Activated CD8-positive, alpha-beta memory T cell treated with anti-CD3 and anti-CD28 coated beads for 48 hours (primary cell): ENCODE results near the gene GABBR2.

Experiments used
- DNase-seq, 3 experiments: peaks; one replicate each; pipeline ENCODE4 v3.0.0-alpha.2; 2020; ENCODE audit warnings: low read depth in 2 of 3, low spot score in 2 of 3

The GABBR2 gene

DNA sequence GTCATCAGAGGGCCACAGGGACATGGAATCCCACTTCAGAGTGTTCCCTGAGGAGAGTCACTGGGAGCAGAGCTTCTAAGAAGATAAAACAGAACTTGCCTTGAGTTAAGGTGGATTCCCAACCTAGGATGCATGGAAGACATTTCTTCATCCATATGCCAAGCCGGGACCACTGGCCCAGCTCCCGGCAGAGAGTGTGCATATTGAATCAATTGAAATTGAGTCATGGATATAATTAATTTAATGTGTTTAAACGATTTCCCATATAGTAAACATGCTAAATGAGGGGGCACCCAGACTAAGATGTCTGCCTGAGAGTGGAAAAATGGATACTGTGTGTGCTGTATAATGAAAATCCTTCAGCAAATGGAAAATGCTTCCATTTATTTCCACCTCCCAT, 258.9 kb downstream of the GABBR2 start:
- no peak for DNase-seq

DNA sequence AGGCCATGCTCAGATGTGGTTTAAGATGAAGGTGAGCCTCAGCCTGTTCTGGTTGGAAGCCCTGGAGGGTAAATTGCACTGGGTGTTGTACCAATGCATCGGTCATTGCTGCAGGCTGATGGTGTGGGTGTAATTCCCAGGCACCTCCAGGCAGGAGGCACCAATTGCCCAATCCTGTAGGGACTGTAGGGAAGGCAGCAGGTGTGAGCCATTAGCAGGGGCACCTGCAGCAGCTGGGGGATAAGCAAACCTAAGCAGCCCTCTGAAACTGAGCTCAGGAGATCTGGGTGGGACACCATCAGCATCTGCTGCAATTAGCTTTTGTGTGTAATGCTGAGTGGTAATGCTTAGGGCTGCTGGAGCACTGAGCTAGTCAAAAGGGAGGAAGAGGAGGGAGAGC, 263.2 kb downstream of the GABBR2 start:
- no peak for DNase-seq

DNA sequence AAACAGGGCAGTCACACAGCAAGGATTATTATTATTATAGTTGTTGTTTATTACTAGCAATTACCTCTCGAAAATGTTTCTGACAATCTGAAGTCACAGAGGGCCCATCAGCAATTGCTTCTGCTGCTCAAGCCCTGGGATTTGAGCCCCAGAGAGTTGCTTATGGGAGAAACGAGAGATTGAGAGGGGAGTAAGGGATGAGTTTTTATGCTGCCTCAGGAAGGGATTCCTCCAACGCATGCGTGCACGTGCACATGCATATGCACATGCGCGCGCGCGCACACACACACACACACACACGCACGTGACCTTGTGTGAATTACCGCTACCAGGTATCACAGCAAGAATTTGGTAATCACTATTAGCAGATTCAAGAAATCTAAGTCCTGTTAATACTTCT, 264.1 kb downstream of the GABBR2 start:
- DNase-seq: no peak

DNA sequence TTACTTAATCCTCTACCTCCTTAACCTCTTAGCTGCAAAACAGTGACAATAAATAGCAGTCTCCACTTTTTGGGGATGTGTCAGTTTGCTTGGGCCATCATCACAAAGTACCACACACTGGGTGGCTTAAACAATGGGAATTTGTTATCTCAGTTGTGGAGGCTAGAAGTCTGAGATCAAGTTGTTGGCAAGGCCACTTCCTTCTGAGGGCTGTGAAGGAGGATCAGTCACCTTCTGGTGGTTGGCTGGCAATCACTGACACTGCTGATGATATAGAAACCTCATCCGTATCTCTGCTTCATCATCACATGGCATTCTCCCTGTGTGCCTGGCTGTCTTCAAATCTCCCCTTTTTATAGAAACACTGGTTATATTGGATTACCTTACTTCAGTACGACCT, 266.2 kb downstream of the GABBR2 start:
- DNase-seq: no peak

DNA sequence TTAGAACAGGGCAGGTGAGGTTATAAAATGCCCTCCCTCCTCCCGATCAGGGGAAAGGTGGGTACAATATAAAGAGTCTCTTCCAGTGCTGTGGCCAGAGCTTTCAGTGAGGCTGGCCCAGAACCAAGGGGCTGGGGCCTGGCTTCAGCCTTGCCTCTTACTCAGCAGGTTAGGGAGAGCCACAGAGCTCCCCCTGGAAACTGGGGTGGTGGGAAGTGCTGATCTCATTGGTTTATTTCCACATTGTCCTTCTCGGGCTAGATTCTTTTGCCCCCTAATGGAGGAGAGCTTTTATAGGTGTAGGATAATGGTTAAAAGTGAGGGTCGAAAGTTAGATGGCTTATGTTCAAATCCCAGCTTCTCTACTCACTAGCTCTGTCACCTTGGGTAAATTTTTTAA, 266.6 kb downstream of the GABBR2 start:
- no peak for DNase-seq

DNA sequence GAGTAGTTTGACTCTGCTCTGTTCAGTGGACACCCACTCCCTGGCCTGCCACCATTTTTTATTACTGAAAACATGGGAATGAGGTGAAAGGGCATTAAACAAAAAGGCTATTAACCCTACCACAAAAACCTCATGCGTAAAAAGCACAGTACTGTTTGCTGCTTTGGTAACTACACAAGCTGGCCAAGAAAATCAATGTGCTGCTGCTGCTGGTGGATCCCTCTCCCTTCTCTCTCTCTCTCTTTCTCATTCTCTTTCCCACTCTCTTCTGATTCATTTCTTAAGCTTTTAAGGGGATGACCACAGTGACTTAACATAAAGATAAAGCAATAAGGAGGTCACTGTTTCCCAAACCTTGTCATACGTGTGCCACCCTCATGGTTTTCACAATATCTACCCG, 270.1 kb downstream of the GABBR2 start:
- no peak for DNase-seq

DNA sequence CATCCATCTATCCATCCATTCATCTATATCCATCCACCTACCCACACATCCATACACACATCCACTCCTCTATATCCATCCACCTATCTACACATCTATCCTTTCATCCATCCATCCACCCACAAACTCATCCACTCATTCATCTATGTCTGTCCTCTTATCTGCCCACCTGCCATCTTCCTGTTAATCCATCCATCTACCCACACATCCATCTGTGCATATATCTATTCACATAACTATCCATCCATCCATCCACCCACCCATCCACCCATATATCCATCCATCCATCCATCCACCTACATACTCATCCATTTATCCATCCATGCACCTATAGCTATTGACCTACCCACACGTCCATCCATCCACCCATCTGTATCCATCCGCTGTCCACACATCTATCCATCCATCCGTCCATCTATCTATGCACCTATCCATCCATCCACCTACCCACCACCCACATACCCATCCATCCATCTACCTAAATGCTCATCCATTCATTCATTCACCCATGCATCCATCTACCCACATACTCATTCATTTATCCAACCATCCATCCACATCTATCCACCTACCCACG, 271.2 kb downstream of the GABBR2 start:
- no peak for DNase-seq

DNA sequence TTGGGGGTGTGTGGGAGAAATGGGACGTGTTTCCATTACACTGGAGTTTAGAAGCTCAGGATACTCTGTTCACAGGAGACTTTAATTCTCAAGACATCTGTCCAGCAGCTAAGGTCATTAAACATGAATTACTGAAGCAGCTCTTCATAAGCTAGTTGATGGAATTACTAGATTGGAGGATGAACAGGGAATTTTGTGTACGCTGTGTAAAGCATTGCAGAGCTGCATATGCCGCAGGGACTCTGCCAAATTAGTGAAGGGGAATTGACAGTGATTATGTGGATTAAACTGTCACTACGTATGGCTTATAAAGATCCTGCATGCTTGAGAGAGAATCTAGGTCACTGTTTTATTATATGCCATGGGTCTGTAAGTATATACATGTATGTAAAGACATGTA, 275.8 kb downstream of the GABBR2 start:
- no peak for DNase-seq

DNA sequence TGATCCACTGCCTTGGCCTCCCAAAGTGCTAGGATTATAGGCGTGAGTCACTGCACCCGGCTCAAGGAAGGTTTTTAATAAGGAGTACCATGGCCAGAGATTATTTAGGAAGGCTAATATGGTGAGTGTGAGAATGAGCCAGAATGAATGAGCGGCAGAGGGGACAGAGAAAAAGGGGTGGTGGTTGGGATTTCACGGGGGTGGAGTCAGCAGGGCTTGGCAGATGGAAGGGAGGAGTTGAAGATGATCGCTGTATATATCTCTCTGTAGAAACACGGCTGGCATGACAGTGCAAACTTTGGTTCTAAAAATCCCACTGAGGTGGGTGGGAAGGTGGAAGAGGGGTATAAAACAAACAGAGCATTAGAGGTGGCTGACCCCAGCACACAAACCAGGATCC, 276.6 kb downstream of the GABBR2 start:
- DNase-seq: no peak

DNA sequence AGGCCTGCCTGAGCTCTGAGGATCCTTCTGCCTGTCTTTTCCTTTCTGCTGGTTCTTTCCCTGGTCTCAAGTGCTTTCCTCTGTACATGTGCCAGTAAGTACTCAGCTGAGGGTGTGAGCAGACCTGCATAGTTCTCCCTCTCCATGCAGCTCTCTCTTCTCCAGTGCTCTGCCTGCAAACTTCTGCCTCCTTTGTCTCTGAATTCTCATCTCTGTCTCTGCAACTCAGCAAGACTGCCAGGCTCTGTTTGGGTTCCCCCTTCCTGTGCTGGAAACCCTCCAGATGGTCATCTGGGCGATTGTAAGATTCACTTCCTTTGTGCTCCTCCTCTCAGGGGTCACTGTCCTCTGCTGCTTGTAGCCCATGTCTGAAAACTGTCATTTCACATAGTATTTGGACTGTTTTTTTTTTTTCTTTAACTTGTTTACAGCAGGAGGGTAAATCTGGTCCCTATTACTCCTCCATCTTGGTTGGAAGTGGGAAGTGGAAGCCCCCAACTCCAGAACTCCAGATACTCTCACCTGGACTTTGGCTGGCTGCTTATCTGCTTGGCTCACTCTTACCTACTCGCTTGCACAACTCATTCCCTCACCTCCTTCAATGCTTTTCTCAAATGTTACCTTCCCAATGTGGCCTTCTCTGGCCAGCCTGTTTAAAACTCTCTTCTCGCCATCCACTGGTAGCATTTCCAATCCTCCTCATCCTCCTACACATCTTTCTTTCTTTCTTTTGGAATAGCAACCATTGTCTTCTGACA, 278.0 kb downstream of the GABBR2 start:
- no peak for DNase-seq

DNA sequence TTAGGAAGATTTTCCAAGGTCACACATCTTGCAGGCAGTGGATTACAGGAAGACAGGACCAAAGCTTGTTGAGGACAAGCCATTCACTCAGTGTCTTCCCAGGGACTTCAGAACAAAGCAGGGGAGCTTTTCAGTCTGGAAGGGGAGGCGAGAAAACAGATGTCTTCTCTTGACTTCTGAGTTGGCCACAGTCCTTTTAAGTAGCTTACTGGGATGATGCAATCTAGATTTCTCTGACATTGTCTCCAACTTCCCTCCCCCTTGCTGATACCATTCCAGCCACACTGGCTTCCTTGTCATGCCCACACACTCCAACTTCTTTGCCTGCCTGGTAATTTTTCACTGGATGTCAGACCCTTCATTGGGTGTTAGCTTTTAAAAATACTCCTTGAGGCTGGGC, 279.1 kb downstream of the GABBR2 start:
- no peak for DNase-seq

DNA sequence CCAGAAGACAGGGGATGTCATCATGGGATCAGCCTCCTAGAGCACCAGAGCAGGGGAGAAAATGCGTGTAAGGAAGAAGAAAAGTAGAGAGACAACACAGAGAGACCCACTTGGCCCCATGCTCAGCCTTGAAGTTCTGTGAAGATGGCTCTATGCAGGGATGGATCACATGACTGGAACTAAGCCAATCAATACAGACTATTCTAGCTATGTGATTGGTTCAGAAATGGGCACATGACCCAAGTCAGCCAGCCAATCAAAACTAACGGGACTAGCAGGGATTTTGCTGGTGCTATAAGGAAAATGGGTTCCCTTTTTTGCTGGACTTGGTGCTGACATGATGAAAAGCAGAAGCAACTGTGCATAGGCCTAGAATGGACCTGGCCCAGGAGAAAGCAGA, 280.3 kb downstream of the GABBR2 start:
- DNase-seq: no peak

DNA sequence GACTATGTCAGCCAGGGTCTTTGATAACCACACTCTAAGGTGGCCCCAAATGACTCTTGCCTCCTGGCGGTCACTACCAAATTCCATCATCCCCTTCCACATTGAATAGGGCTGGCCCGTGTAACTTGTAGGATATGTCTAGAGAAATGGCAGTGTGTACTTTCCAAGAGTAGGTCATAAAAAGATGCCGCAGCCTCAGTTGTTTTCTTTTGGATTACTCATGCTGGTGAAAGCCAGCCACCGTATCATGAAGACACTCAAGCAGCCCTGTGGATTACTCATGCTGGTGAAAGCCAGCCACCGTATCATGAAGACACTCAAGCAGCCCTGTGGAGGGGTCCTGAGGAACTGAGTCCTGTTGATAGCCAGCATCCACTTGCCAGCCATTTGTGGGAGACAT, 281.2 kb downstream of the GABBR2 start:
- DNase-seq: no peak

DNA sequence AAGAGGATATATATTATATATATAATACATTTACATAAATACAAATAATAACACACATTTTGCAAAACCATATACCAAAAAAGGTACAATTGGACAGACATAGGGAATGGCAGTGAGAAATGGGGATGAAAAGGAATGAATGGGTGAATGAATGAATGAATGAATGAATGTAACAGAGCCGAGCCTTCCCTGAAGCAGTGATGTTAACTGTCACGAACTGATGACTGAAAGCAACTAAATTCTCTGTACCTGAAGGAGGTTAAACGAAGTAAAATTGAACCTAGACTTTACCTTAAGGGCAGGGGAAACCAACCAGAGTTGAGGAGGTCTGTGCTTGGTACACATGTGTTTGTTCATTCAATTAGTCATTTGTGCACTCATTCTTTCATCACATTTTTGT, 283.7 kb downstream of the GABBR2 start:
- DNase-seq: no peak

DNA sequence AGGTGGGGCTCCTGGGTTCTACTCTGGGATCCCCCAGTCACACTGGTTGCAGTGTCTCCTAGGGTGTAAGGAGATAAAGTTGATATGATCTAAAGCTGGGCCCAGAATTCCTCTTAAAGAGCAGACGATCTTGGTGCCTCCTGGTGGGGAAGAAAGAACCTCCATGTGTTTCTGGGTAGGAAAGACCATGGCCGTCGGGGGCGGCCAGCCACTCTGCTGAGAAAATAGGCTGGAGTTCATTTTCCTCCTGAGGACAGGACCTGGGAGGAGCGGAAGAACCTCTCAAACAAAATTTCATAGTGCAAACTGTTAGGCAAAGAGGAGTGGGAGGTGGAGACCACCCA, 289.5 kb downstream of the GABBR2 start:
- no peak for DNase-seq

DNA sequence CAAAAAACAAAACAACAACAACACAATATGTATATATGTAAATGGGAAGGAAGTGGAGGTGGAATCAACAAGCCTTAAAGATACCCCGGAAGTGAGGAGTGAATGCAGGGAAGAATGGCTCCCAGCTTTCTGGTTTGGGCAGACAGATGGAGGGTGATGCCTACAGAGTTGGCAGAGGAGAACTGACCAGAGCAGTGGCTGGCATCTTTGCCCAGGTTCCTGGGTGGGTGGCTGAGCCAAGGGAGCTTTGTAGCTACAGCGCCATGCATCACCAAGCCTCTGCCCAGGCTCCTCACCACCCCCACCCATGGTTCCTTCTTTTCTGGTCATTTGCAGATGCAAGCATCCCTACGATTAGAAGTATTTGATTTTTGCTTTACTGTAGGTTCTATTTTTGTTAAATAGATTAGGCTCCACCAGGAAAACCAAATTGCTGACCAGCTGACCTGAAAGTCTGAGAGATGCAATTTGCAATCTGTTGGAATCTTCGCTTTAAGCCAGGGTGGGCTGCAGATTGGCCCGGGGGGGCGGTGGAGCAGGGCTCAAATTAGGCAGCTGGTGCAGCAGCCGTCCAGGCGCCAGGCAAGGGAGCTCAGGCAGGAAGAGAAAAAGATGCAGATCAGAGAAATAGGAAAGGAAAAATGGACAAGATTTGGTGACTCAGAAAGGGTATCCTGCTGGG, 290.0 kb downstream of the GABBR2 start:
- no peak for DNase-seq

DNA sequence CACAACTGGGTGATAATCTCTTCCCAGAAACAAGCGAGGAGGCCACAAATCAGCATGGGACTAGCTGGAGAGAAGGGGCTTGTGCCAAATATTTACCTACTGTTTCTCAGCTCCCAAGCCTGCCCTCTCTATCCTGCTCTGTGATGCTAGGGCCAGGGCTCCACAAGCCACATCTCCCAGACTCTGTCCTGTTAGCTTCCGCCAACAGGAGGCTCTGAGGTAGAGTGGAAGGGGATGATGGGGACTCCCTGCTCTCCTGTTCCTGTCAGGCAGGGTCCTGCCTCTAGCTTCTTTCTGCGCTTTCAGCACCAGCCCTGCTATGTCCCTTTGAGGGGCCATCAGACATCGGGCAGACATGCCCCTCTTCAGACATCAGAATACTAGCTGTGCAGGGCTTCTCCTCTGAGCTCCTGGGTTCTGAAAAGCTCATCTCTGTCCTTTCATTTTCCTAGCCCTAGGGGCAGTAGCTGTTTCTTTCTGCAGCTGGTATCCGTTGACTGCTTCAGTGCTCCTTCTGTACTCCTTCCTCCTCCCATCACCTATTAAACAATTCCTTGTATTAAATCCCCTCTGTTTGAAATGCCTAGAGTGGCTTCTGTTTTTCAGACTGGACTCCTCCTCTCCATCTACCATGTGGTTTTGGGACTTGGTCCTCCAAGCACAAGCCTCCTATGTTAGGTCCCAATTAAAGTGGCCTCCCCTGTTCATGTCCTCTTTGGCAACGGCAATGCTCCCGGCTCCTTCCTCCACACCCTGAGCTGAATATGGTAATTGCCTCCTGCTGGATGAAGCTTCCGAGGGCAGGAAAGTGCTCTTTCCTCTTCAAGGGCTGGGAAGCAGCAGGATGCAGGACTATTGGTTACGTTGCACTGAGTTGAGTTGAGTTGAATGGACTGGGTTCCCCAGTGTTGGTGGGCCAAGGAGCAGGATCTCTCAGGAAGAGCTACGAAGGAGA, 292.2 kb downstream of the GABBR2 start:
- DNase-seq: no peak

DNA sequence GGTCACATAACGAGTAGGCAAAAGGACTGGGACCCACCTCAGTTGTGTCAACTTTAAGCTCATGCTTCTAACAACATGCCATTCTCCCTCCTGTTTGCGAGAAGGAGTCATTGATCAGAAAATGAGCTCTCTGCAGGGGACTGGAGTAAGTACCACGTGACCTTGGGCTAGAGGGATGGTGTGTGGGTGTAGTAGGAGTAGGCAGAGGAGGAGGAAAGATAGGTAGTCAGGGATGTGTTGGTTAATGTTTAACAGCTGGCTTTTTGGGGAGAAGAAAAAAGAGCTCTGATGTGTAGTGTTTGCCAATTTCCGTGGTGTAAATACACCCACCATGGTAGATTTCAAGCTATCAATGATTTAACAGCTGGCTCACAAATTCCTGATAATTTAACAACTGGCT, 293.0 kb downstream of the GABBR2 start:
- no peak for DNase-seq

DNA sequence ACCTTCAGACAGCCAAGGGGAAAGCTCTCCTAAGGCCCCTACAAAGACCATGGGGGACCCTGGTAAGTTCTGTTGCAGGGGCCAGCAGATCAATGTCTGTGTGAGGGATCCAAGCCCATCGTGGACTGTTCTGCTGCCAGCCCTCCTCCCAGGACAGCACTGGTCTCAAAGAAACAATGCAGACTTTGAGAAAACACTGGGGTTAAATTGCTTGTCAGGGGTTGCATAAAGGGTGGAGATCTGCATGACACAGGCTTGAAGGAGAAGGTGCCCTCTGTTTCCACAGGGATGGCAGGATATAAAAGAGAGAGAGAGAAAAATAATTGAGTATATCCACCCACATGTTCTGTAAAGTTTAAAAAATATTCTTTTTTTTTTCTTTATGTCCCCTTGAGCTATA, 295.7 kb downstream of the GABBR2 start:
- no peak for DNase-seq

DNA sequence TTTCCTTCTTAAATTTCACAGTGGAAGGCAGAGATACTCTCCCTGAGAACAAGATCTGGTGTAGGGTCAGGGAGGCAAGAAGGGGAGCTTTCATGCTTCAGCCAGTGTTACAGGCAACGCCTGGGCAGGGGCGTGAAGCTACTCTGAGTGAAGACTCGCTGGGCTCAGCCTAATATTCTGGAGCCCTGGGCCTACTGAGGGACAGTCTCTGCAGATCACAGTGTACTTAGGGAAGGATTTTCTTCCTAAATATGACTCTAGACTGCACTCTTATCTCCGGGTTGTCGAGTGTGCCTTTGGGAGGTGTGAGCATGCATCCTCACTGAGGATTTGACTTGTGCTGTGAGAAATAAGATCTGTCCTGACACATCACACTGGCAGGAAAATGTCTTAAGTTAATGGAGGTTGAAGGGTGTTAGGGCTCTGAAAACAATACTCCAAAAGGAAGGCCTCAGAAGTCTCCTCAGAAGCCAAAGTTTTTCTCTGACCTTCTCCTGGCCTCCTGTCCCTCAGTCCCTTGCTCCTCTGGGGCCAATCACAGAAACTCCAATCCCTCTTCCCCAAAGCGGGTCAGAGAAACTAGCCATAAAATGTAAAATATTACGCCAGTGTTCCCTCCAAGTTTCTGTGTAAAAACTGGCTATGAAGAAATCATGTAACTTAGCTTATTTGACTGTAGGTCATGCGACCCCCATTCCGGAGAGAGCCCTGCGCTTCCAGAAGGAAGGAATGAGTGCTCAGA, 296.5 kb downstream of the GABBR2 start:
- DNase-seq: no peak

DNA sequence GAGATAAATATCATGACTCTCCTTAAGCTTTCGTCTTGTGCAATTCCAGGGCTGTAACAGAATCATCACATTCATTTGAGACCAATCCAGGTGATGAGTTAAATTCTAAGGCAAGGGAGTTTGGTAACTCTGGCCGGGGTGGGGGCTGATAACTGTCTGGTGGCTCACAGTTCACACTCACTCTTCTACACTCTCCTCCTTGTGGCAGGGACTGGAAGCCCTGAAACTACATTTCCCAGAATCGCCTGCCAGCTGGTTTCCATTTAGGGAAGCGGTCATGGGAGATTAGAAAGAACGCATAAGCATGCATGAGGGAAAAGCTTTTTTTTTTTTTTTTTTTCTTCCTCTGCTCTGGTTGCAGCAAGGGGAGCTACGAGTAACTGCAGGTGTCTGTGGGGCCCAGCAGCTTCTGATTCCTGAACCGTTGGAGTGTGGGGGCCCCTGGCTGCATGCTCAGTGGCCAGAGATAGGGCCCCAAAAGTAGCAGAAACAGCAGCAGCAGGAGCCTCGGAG, 298.5 kb downstream of the GABBR2 start:
- no peak for DNase-seq
